Ishikawa (cell line): ENCODE measurements around the gene KRTAP4-3.

Source experiments
- CEBPB ChIP-seq: IDR thresholded peaks from 2 replicates; pipeline ENCODE4 v1.6.1; 2012
- CREB1 ChIP-seq: IDR thresholded peaks from 2 replicates; pipeline ENCODE4 v1.6.1; 2012; ENCODE audit warnings: low read depth
- EGR1 ChIP-seq: IDR thresholded peaks from 2 replicates; pipeline ENCODE4 v1.6.1; 2012
- EP300 ChIP-seq: IDR thresholded peaks from 2 replicates; pipeline ENCODE4 v1.6.1; 2012; ENCODE audit warnings: borderline replicate concordance
- FOXM1 ChIP-seq: IDR thresholded peaks from 2 replicates; pipeline ENCODE4 v1.6.1; 2012; ENCODE audit warnings: low read depth, borderline replicate concordance
- MAX ChIP-seq: IDR thresholded peaks from 2 replicates; pipeline ENCODE4 v1.6.1; 2012
- NFIC ChIP-seq: IDR thresholded peaks from 2 replicates; pipeline ENCODE4 v1.6.1; 2012
- RAD21 ChIP-seq: IDR thresholded peaks from 2 replicates; pipeline ENCODE4 v1.6.1; 2012; ENCODE audit warnings: low read depth
- REST ChIP-seq: IDR thresholded peaks from 2 replicates; pipeline ENCODE4 v1.6.1; 2012; ENCODE audit warnings: low read depth, mild to moderate bottlenecking
- TAF1 ChIP-seq: IDR thresholded peaks from 2 replicates; pipeline ENCODE4 v1.6.1; 2012; ENCODE audit warnings: low read depth, mild to moderate bottlenecking
- TCF12 ChIP-seq: IDR thresholded peaks from 2 replicates; pipeline ENCODE4 v1.6.1; 2012; ENCODE audit warnings: low read depth
- TEAD4 ChIP-seq: IDR thresholded peaks from 2 replicates; pipeline ENCODE4 v1.6.1; 2012
- USF1 ChIP-seq: IDR thresholded peaks from 2 replicates; pipeline ENCODE4 v1.6.1; 2012
- YY1 ChIP-seq: IDR thresholded peaks from 2 replicates; pipeline ENCODE4 v1.6.1; 2012; ENCODE audit warnings: low read depth
- ZBTB7A ChIP-seq: IDR thresholded peaks from 2 replicates; pipeline ENCODE4 v1.6.1; 2012; ENCODE audit warnings: low read depth

KRTAP4-3 gene

GRCh38 chr17:41178843-41179616 is 11.0 kb upstream of the KRTAP4-3 start:
- TF ChIP-seq RAD21 (no peak), EGR1 (no peak), REST (no peak), FOXM1 (no peak), TAF1 (no peak), MAX (no peak), TEAD4 (no peak), CEBPB (no peak), YY1 (no peak), CREB1 (no peak), TCF12 (no peak), EP300 (no peak), ZBTB7A (no peak), NFIC (no peak), USF1 (no peak)

GRCh38 chr17:41178341-41178740 is 10.3 kb upstream of the KRTAP4-3 start:
- TF ChIP-seq MAX (no peak), TCF12 (no peak), EP300 (no peak), TAF1 (no peak), ZBTB7A (no peak), EGR1 (no peak), CEBPB (no peak), FOXM1 (no peak), REST (no peak), USF1 (no peak), YY1 (no peak), CREB1 (no peak), TEAD4 (no peak), RAD21 (no peak), NFIC (no peak)

- TF ChIP-seq EGR1 (no peak), FOXM1 (no peak), MAX (no peak), REST (no peak), CEBPB (no peak), TEAD4 (no peak), YY1 (no peak), RAD21 (no peak), TAF1 (no peak), NFIC (no peak), EP300 (no peak), ZBTB7A (no peak), CREB1 (no peak), USF1 (no peak), TCF12 (no peak)
Observed at GRCh38 chr17:41177727-41178271, 9.8 kb upstream of the KRTAP4-3 start, which contains the start of gene KRTAP4-2. Gene KRTAP4-2, minus strand, starts transcription at chr17:41178221. Its CDS starts 57 bp downstream, at chr17:41178164.
